Effector memory CD8-positive, alpha-beta T cell (primary cell): ENCODE results near the gene SV2C.
"Not testable (repeated sequence)": the region's sequence is repeated elsewhere in the genome, so short reads cannot be mapped to it uniquely, and the experiment has no call there.

Source experiments
- ATAC-seq: fragments of 150-1000 bp; cut with Tn5 transposase; replicated peaks from 2 replicates; pipeline ENCODE4 v1.10.0; 2021; ENCODE audit warnings: mild to moderate bottlenecking, moderate library complexity
- DNase-seq, 3 experiments: peaks; one replicate each; pipeline ENCODE4 v3.0.0; 2021
- H3K27ac Mint-ChIP-seq, 2 donors: one replicate each; pipeline ENCODE4 v1.8.0; 2022; ENCODE audit warnings: mild to moderate bottlenecking in 2 of 2, mixed read lengths in 2 of 2, moderate library complexity in 2 of 2
- H3K27me3 Mint-ChIP-seq, 2 donors: one replicate each; pipeline ENCODE4 v1.8.0; 2022; ENCODE audit warnings: mixed read lengths in 2 of 2
- H3K36me3 Mint-ChIP-seq: one replicate; pipeline ENCODE4 v1.8.0; 2022; ENCODE audit warnings: mild to moderate bottlenecking, moderate library complexity, mixed read lengths; ENCODE audit not compliant: insufficient read depth
- H3K4me1 Mint-ChIP-seq, 2 donors: one replicate each; pipeline ENCODE4 v1.8.0; 2022; ENCODE audit warnings: low read depth in 2 of 2, mixed read lengths in 2 of 2
- H3K4me3 Mint-ChIP-seq, 2 donors: one replicate each; pipeline ENCODE4 v1.8.0; 2022; ENCODE audit warnings: mild to moderate bottlenecking in 2 of 2, mixed read lengths in 2 of 2, moderate library complexity in 2 of 2
- H3K9me3 Mint-ChIP-seq, 2 donors: one replicate each; pipeline ENCODE4 v1.8.0; 2022; ENCODE audit warnings: mixed read lengths in 2 of 2

SV2C gene

DNA sequence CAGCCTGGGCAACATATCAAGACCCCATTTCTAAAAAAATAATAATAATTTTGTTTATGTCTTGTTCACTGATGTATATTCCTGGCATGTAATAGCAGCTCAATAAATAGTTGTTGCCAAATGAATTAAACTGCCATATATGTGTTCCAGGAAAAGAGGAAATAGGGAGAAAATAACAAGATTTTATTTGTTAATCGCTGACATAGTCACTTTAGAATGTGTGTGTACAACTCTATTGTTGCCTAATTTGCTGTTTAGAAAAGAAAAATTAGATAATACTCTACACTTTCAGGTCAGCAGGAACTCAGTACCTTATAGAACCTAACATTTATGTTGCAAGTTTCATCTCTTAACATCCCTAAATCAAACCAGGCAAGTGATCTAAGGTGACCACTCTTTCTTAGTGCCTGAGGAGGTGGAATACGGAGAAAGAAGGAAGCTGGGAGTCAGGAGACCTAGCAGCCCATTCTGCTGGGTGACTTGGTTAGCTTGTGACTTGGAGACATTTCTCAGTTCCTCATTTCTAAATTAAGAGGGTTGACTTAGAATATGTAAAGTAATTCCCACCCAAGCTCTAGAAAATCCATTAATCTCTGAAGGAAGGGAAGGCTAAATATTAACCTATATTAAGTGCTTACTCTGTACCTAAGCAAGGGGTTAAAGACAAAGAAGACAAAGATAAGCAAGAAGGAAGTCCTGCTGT lies 209.6 kb downstream of the SV2C start:
- ATAC-seq (no peak), DNase-seq (no peak)
- no peaks in the 10 kb centered on the region for H3K36me3 Mint-ChIP-seq
- H3K4me1 Mint-ChIP-seq, result peaks cover 4% of the 10 kb centered on the region in 2 donors
- H3K27me3 Mint-ChIP-seq, result peaks cover 0 to 13% of the 10 kb centered on the region in 2 donors
- no peak overlapping the region for H3K4me3 Mint-ChIP-seq
- H3K27ac Mint-ChIP-seq, result peak overlapping the region in 1 of 2 donors; percentile 36
- no peaks in the 10 kb centered on the region for H3K9me3 Mint-ChIP-seq

DNA sequence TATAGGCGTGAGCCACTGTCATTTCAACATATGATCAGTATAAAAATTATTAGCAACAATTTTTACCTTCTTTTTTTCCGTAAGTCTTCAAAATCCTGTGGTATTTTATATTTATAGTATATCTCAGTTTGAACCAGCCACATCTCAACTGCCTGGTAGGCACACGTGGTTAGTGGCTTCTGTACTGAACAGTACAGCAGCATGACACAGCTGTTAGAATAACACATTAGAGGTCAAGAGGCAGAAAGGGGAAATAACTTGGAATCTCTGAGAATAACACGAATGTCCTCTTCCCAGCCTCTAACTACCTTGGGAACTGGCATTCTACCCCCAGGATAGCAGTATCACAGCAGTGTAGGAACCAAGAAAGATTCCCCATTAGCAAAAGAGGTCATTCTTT lies 211.4 kb downstream of the SV2C start:
- peak; percentile 56 for ATAC-seq
- H3K27ac Mint-ChIP-seq, result peak overlapping the region in 1 of 2 donors; percentile 54
- H3K27me3 Mint-ChIP-seq, result peaks cover 0 to 13% of the 10 kb centered on the region in 2 donors
- H3K4me1 Mint-ChIP-seq, result peaks cover 8 to 13% of the 10 kb centered on the region in 2 donors
- no peaks in the 10 kb centered on the region for H3K36me3 Mint-ChIP-seq
- DNase-seq, result no peak
- no peak overlapping the region for H3K4me3 Mint-ChIP-seq
- H3K9me3 Mint-ChIP-seq, result no peaks in the 10 kb centered on the region

DNA sequence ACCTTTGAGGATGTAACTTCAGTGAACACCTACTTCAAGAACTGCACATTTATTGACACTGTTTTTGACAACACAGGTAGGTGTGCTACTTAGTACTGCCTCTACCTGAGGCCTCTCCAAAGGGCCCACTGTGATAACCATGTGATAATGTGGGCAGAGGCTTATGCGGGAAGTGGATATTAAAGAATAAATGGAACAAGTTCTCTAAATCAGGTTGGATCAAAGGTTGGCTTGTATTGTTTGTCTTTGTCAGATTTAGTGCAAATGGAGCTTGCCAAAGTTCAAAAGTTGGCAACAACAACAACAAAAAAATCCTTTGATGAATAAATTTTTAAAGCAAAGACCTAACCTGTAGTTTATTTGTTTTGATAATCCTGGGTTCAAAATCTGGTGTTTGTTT lies 215.7 kb downstream of the SV2C start:
- ATAC-seq, result no peak
- Mint-ChIP-seq H3K36me3 (no peaks in the 10 kb centered on the region), H3K4me3 (no peak overlapping the region), H3K4me1 (peaks cover 11 to 16% of the 10 kb centered on the region in 2 donors), H3K27ac (peak overlapping the region; percentile 25 to 85), H3K27me3 (peaks cover 0 to 13% of the 10 kb centered on the region in 2 donors), H3K9me3 (no peaks in the 10 kb centered on the region)
- no peak for DNase-seq

DNA sequence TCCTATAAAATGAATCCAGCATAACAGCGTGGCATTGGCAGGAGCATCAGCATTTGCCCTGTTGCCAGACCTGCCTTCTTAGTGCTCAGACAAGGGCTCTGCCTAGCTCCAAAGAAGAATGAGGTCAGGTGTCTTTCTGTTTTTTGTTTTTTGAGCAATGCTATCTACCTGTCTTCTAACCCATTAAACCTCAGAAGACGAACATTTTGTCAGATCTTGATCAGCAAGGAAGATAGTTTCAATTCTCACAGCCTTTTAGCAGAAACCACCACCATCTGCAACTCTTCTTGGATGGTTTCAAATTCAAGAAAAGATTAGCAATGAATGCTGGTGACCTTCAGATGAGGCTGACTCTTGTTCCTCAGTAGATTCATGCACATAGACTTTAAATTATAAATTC lies 216.4 kb downstream of the SV2C start:
- Mint-ChIP-seq H3K4me3 (no peak overlapping the region), H3K9me3 (no peaks in the 10 kb centered on the region), H3K4me1 (peaks cover 18 to 24% of the 10 kb centered on the region in 2 donors), H3K27me3 (peaks cover 0 to 13% of the 10 kb centered on the region in 2 donors), H3K27ac (peak overlapping the region; percentile 25 to 85), H3K36me3 (no peaks in the 10 kb centered on the region)
- ATAC-seq (no peak), DNase-seq (no peak)

DNA sequence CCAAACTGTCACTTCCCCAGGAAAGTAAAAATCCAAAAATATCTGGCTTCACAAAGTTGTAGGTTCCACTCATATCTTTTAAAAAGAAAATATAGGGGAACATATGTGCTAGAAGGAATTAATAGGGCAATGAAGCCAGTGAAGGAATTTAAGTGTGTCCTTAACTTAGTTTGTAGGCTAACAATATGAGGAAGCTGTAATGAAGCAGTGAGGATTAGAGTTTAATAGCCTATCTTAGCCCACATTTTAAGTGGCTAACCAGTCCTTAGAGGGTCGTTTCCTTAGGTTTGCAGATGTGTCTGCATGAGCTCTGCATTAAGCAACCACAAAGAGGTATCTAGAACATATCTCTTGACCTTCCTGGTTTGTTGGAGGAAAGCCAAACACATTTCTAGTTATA lies 218.7 kb downstream of the SV2C start:
- H3K27ac Mint-ChIP-seq, DNase-seq, H3K36me3 Mint-ChIP-seq, H3K9me3 Mint-ChIP-seq, H3K4me3 Mint-ChIP-seq, H3K27me3 Mint-ChIP-seq, ATAC-seq: not testable (repeated sequence)
- H3K4me1 Mint-ChIP-seq, result peaks cover 24 to 32% of the 10 kb centered on the region in 2 donors

DNA sequence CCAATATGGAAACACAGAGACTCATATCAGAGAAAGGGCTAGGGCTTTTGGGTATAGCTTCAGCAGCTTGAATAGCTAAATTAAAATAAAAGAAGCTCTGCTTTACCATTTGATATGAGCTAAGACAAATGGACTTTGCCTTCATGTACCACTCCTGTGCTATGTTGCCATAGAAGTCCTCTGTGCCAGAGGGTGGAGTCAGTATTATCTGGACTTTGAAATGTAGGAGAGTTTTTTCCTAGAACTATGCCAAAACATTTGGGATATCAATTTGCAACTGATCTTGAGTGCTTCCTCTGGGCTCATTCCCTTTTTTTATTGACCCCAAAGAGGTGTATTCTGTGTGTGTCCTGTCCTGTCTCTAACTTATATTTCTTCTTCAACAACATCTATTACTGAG lies 219.5 kb downstream of the SV2C start:
- not testable (repeated sequence) for H3K9me3 Mint-ChIP-seq

DNA sequence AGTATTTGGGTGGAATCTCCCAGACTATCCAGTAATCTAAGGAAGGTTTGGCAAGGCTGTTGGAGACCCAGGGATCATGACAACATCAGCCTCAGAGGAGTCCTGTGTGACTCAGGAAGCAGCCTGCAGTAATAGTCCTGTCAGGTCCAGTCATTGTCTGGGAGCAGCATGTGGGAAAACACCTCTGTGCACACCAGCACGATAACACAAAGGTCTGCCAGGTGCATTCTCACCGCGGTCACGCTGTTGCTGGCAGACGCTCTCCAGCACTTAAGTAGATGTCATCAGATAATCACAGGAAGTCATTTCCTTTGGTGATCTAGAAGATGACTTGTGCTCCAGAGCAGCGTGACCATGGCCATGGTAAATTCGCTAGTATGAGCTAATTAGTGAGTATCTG lies 220.7 kb downstream of the SV2C start:
- Mint-ChIP-seq H3K4me3 (peak overlapping the region; percentile 13 to 35), H3K27me3 (no peaks in the 10 kb centered on the region), H3K9me3 (no peaks in the 10 kb centered on the region), H3K36me3 (peaks cover 3% of the 10 kb centered on the region), H3K27ac (peak overlapping the region; percentile 78 to 83), H3K4me1 (peaks cover 25 to 33% of the 10 kb centered on the region in 2 donors)
- ATAC-seq (peak; percentile 93), DNase-seq (peak; percentile 26 to 34 (median 29))

More for the DNA sequence above, 219.5 kb downstream of the SV2C start:
- H3K36me3 Mint-ChIP-seq, DNase-seq, ATAC-seq, H3K27ac Mint-ChIP-seq, H3K4me3 Mint-ChIP-seq, H3K27me3 Mint-ChIP-seq: not testable (repeated sequence)
- peaks cover 24 to 32% of the 10 kb centered on the region in 2 donors for H3K4me1 Mint-ChIP-seq

DNA sequence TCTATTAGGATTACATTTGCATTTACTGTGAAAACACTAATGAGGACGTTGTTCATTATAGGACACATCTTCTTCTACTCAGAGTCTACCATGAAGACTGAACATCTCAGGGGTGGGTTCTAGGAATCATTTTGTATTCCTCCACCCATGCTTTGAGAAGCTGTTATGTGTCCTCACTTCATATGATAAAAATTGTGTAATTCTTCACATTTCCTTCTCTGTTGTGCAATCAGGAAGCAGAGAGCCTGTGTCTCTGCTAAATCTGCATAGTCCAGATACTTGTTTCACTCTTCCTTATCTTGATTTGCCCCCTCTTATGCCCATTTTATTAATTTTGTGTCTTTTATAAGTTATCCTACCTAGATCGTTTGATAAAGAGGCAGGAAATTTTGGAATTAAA lies 222.1 kb downstream of the SV2C start:
- peaks cover 7% of the 10 kb centered on the region for H3K36me3 Mint-ChIP-seq
- H3K4me3 Mint-ChIP-seq, result no peak overlapping the region
- peaks cover 23 to 35% of the 10 kb centered on the region in 2 donors for H3K4me1 Mint-ChIP-seq
- DNase-seq, result no peak
- ATAC-seq, result no peak
- H3K27me3 Mint-ChIP-seq, result no peaks in the 10 kb centered on the region
- H3K27ac Mint-ChIP-seq, result peak overlapping the region; percentile 52 to 78
- no peaks in the 10 kb centered on the region for H3K9me3 Mint-ChIP-seq

DNA sequence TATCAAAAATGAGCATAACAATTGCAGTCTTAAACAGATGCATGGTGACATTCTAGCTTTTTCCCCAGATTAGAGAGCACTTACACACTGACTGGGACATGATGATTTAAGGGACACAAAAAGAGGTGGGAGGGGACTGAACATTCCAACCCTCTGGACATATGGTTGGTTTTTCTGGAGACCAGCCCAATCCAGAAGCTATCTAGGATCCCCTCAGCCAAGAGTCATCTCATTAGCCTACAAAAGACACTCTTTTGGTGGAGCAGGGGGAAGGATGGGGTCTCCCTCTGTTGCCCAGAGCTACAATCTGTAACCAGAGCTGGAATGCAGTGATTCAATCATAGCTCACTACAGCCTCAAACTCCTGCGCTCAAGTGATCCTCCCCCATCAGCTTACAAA lies 222.6 kb downstream of the SV2C start:
- Mint-ChIP-seq H3K36me3 (peaks cover 7% of the 10 kb centered on the region), H3K27me3 (no peaks in the 10 kb centered on the region), H3K4me3 (no peak overlapping the region), H3K4me1 (peaks cover 23 to 35% of the 10 kb centered on the region in 2 donors), H3K27ac (peak overlapping the region in 1 of 2 donors; percentile 52), H3K9me3 (no peaks in the 10 kb centered on the region)
- no peak for ATAC-seq
- DNase-seq, result no peak

DNA sequence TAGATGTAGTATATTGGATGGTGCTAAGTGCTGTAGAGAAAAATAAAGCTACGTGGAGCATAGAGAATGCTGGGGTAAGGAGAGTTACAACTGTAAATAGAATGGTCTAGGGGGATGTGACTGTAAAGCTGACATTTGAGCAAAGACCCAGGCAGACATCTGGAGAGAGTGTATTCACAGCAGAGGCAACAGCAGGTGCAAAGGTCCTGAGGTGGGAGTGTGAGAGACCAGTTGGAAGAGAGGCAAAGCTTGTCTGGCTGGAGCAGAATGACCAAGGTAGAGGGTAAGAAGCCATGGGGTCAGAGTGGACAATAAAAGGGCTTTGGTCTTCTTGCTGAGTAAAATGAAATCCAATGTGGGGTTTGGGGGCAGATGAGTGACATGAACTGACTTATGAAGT lies 227.0 kb downstream of the SV2C start:
- DNase-seq, result no peak
- H3K36me3 Mint-ChIP-seq, result peaks cover 7% of the 10 kb centered on the region
- H3K4me1 Mint-ChIP-seq, result peaks cover 10 to 20% of the 10 kb centered on the region in 2 donors
- no peaks in the 10 kb centered on the region for H3K9me3 Mint-ChIP-seq
- H3K27me3 Mint-ChIP-seq, result no peaks in the 10 kb centered on the region
- no peak for ATAC-seq
- H3K27ac Mint-ChIP-seq, result no peak overlapping the region
- no peak overlapping the region for H3K4me3 Mint-ChIP-seq

DNA sequence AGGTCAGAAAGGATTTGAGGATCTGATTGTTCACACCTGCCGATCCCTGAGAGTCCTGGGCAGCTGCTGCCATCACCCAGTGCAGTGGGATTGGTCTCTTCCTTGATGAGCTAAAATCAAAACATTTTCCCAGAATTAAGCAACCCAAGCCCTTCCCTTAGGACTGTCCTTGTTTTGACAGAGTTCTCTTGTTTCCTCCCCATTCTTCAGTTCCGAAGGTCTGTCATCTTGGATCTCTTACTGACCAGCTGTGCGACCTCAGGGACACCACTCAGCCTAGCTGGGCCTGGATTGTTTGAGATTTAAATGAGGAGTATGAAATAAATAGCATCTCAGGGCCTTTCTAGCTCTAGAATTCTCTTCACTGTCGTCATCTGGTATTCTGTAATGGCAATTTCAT lies 229.6 kb downstream of the SV2C start:
- peaks cover 11 to 21% of the 10 kb centered on the region in 2 donors for H3K4me1 Mint-ChIP-seq
- ATAC-seq (no peak), DNase-seq (no peak)
- H3K9me3 Mint-ChIP-seq, result no peaks in the 10 kb centered on the region
- peaks cover 3% of the 10 kb centered on the region for H3K36me3 Mint-ChIP-seq
- peak overlapping the region in 1 of 2 donors; percentile 57 for H3K27ac Mint-ChIP-seq
- no peaks in the 10 kb centered on the region for H3K27me3 Mint-ChIP-seq
- H3K4me3 Mint-ChIP-seq, result no peak overlapping the region

DNA sequence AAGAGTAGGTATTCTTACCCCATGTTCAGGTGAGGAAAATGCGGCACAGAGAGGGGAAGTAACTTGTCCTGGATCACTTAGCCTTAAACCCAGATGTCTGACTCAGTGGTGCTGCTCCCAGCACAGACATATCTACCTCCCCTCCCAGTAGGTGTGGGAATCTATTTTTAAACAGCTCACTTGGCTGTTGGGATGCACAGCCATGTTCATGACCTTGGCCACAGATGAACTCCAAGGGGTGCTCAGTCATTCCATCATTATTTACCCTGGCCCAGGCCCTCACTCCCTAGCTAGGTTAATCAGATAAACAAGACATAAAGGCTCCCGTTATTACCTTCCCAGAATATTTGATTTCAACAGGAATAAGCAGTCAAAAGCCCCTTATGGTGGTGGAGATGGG lies 231.5 kb downstream of the SV2C start:
- no peak overlapping the region for H3K4me3 Mint-ChIP-seq
- no peak for DNase-seq
- peaks cover 5 to 14% of the 10 kb centered on the region in 2 donors for H3K4me1 Mint-ChIP-seq
- no peaks in the 10 kb centered on the region for H3K27me3 Mint-ChIP-seq
- H3K9me3 Mint-ChIP-seq, result no peaks in the 10 kb centered on the region
- no peaks in the 10 kb centered on the region for H3K36me3 Mint-ChIP-seq
- no peak for ATAC-seq
- H3K27ac Mint-ChIP-seq, result no peak overlapping the region

DNA sequence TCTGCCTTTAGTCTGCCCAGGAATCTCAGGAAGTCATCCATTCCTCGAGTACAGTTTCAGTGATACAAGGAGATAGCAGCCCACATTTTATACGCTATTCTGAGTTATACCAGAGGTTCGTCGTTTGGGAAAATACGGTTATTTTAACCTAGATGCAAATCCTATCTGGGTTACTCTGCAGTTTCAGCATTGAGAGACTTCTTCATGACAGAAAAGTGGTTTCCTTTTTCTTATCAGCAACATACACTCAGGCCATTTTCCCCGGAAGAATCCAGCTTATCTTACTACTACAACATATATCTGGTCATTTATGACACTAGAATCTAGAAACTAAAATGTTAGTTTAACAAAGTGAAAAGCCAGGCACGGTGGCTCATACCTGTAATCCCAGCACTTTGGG lies 236.5 kb downstream of the SV2C start:
- no peak overlapping the region for H3K4me3 Mint-ChIP-seq

DNA sequence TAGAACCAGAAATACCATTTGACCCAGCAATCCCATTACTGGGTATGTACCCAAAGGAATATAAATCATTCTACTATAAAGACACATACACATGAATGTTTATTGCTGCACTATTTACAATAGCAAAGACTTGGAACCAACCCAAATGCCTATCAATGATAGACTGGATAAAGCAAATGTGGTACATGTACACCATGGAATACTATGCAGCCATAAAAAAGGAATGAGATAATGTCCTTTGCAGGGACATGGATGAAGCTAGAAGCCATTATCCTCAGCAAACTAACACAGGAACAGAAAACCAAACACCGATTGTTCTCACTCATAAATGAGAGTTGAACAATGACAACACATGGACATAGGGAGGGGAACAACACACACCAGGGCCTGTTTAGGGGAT lies 240.3 kb downstream of the SV2C start:
- ATAC-seq, H3K4me3 Mint-ChIP-seq, H3K27me3 Mint-ChIP-seq, DNase-seq, H3K9me3 Mint-ChIP-seq, H3K36me3 Mint-ChIP-seq: not testable (repeated sequence)
- peak overlapping the region; percentile 81 to 96 for H3K27ac Mint-ChIP-seq
- H3K4me1 Mint-ChIP-seq, result peaks cover 40 to 49% of the 10 kb centered on the region in 2 donors

More for the DNA sequence above, 236.5 kb downstream of the SV2C start:
- H3K36me3 Mint-ChIP-seq, result peaks cover 3% of the 10 kb centered on the region
- H3K9me3 Mint-ChIP-seq, result no peaks in the 10 kb centered on the region
- no peaks in the 10 kb centered on the region for H3K27me3 Mint-ChIP-seq
- peak overlapping the region in 1 of 2 donors; percentile 31 for H3K27ac Mint-ChIP-seq
- ATAC-seq, result no peak
- no peak for DNase-seq
- peaks cover 9 to 19% of the 10 kb centered on the region in 2 donors for H3K4me1 Mint-ChIP-seq
